GM12865 (cell line): ENCODE measurements around the gene TAF1A.

Experiments used
- DNase-seq: peaks from one replicate; pipeline ENCODE4 v3.0.0; 2010; ENCODE audit warnings: low read depth
- H3K4me3 ChIP-seq: 2 replicates; pipeline ENCODE4 v1.5.1; 2011; ENCODE audit warnings: mild to moderate bottlenecking, low read depth, low read length, control low read depth
- TF ChIP-seq, protein P1 (sequence below): IDR thresholded peaks from 2 replicates; pipeline ENCODE4 v1.5.1; 2011; ENCODE audit warnings: low read length, control low read depth, low read depth, inconsistent platforms; ENCODE audit not compliant: insufficient read depth; ENCODE audit errors: missing control alignments

Gene TAF1A

DNA sequence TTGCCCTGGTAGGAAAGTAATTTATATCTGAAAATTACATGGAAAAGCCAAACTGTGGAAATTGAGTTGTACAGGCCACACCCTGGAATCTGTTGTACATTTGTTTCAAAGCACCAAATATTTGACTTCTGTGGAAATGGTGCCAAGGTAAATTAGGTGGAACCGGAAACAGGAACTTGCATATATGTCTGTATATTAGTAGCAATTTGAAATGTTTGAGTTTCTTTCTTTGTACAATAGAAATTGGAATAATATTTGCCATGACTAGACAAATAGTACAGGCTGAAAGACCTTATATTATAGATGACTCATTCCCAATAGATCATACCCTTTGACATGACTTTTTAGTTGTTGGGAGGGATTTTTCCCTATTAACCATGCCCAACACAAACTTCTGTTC lies 10.5 kb upstream of the TAF1A start:
- no peak for DNase-seq

DNA sequence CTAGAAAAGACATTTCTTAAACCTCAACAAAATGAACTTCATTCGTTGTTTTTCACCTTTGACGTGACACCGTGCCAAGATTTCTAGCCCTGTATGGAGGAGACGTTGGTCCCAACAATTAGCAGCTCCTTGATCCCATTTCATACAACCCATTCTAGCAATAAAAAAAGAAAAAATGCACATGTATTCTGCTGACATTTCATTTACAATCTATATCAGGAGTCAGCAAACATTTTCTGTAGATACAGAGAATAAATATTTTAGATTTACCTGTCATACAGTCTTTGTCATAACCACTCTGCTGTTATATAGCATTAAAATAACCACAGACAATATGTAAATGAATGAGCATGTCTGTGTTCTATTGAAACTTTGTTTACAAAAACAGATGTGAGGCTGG lies 7.0 kb upstream of the TAF1A start:
- no peak for DNase-seq

More for the DNA sequence above, 10.5 kb upstream of the TAF1A start:
- TF ChIP-seq, protein P1, sequence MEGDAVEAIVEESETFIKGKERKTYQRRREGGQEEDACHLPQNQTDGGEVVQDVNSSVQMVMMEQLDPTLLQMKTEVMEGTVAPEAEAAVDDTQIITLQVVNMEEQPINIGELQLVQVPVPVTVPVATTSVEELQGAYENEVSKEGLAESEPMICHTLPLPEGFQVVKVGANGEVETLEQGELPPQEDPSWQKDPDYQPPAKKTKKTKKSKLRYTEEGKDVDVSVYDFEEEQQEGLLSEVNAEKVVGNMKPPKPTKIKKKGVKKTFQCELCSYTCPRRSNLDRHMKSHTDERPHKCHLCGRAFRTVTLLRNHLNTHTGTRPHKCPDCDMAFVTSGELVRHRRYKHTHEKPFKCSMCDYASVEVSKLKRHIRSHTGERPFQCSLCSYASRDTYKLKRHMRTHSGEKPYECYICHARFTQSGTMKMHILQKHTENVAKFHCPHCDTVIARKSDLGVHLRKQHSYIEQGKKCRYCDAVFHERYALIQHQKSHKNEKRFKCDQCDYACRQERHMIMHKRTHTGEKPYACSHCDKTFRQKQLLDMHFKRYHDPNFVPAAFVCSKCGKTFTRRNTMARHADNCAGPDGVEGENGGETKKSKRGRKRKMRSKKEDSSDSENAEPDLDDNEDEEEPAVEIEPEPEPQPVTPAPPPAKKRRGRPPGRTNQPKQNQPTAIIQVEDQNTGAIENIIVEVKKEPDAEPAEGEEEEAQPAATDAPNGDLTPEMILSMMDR = no peak
- H3K4me3 ChIP-seq = no peak overlapping the region

DNA sequence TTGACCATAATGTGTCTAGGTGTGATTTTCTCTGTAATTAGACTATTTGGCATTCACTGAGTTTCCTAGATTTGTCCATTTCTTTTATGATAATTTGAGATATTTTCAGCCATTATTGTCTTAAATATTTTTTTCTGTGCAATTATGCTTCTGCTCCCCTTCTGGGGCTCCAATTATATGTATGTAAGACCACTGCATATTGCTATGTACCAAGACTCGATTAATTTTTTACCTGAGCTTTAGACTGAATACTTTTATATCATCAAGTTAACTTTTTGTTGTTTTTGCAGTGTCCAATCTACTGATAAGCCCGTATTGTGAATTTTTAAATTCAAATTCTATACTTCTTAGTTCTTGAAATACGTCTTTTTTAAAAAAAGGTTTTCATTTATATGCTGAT lies 5.1 kb upstream of the TAF1A start:
- no peak overlapping the region for H3K4me3 ChIP-seq
- TF ChIP-seq, protein P1 = no peak
- DNase-seq = no peak

More for the DNA sequence above, 7.0 kb upstream of the TAF1A start:
- H3K4me3 ChIP-seq = no peak overlapping the region
- TF ChIP-seq, protein P1 = no peak

DNA sequence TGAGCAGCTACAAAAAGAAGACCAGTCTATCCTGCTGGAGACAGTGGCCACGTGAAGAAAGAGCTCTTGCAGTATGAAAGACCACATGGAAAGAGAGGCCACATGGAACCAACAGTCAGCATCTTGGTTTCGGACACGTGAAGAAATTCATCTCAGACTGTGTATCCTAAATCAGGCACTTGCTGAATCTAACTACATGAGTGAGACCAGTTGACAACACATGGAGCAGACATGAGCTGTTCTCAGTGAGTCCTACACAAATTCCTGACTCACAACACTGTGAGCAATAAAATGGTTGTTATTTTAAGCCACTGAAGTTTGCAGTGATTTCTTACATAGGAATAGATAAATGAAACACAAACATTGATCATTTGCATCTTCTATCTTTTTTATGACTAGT lies 2.4 kb upstream of the TAF1A start:
- TF ChIP-seq, protein P1 = no peak
- H3K4me3 ChIP-seq = no peak overlapping the region
- DNase-seq = no peak

DNA sequence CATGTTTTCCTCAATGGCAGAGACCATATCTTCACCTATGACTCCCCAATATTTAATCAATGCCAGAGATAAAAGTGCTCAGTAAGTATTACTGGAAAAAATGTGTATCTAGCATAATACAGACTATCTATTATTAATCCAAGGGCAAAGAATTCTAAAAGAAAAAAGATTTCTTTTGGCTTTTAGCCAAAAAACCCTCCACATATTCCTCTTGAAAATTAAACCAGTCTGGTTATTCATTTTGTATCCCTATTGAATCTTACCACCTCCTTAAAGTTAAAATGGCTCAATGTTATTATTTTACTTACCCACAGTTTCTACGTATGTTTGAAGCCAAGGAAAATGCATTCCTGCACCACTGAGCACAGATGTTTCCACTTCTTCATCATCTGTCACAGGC lies 1.6 kb downstream of the TAF1A start:
- H3K4me3 ChIP-seq = no peak overlapping the region
- TF ChIP-seq, protein P1 = no peak
- no peak for DNase-seq

DNA sequence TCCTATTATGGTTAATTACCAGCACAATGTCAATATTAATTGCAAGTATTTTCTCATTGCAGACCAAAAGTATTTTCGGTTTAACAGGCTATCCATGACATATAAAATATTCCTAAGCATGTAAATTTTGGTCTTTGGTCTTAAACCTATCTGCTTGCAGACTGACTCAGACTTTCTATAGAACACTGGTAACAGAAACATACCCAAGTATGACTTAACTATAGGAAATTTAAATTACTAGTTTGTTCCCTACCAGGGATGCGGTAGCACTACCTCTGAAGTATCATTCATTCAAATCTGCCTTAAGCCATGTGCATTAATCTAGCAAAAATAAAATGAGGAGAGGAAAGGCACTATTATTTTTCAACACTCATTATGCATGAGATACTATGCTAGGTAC lies 2.9 kb downstream of the TAF1A start:
- no peak for DNase-seq
- TF ChIP-seq, protein P1 = no peak
- no peak overlapping the region for H3K4me3 ChIP-seq

DNA sequence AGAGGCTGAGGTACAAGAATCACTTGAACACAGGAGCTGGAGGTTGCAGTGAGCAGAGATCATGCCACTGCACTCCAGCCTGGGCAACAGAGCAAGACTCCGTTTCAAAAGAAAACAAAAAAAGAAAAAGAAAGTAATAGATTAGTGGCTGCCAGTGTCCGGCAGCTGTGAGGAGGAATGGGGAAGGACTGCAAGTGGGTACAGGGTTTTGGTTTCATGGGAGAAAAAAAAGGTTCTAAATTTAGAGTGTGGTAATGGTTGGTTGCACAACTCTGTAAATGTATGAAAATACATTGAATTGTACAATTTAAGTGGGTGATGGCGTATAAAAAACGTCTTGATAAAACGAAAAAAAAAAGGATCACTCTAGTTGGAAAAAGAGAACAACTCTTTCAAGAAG lies 6.7 kb downstream of the TAF1A start:
- no peak overlapping the region for H3K4me3 ChIP-seq
- DNase-seq = peak; percentile 68
- TF ChIP-seq, protein P1 = no peak
